PFSK-1 (cell line): ENCODE measurements around the gene RALGDS.

Experiments used
- FOXP2 ChIP-seq: optimal IDR thresholded peaks from 2 replicates; pipeline ENCODE3; 2011; ENCODE audit warnings: borderline replicate concordance, control low read depth, inconsistent platforms; ENCODE audit not compliant: insufficient read depth; ENCODE audit errors: extremely low read length, extremely low read depth
- POLR2AphosphoS5 ChIP-seq: IDR thresholded peaks from 2 replicates; pipeline ENCODE4 v1.6.1; 2012; ENCODE audit warnings: low read depth, mild to moderate bottlenecking, control low read depth, low read length, moderate library complexity
- REST ChIP-seq, 2 experiments: IDR thresholded peaks; 2 replicates each; pipeline versions ENCODE4 v1.6.1 to v1.8.0; 2011 to 2012; ENCODE audit warnings: low read depth in 2 of 2, low read length in 2 of 2, control low read depth in 1 of 2, inconsistent platforms in 1 of 2, mild to moderate bottlenecking in 1 of 2, moderate library complexity in 1 of 2; ENCODE audit not compliant: insufficient read depth in 1 of 2
- SIN3A ChIP-seq: IDR thresholded peaks from 2 replicates; pipeline ENCODE4 v1.6.1; 2012; ENCODE audit warnings: mild to moderate bottlenecking, low read length, moderate library complexity, borderline replicate concordance; ENCODE audit not compliant: insufficient read depth
- TAF1 ChIP-seq: IDR thresholded peaks from 2 replicates; pipeline ENCODE4 v1.6.1; 2012; ENCODE audit warnings: low read length, control low read depth, borderline replicate concordance; ENCODE audit not compliant: insufficient read depth

Gene RALGDS

GRCh38 chr9:133132174-133132573 lies 11.1 kb upstream of the RALGDS start:
- TF ChIP-seq POLR2AphosphoS5 (no peak), REST (IDR thresholded peaks at IDR 0.05; ENCODE audit: insufficient read depth in 1 of 2, low read depth in 2 of 2, low read length in 2 of 2) (no peak), FOXP2 (no peak), TAF1 (no peak), SIN3A (no peak)

- TF ChIP-seq POLR2AphosphoS5: no peak
- no peak for TF ChIP-seq TAF1
- no peak for TF ChIP-seq SIN3A
- no peak for TF ChIP-seq REST (IDR thresholded peaks at IDR 0.05; ENCODE audit: insufficient read depth in 1 of 2, low read depth in 2 of 2, low read length in 2 of 2)
- no peak for TF ChIP-seq FOXP2
Measured at GRCh38 chr9:133131506-133131905, 10.5 kb upstream of the RALGDS start.

GRCh38 chr9:133130685-133131244 lies 9.7 kb upstream of the RALGDS start:
- TF ChIP-seq FOXP2: no peak
- TF ChIP-seq SIN3A: no peak
- TF ChIP-seq TAF1: no peak
- TF ChIP-seq POLR2AphosphoS5: no peak
- TF ChIP-seq REST (IDR thresholded peaks at IDR 0.05; ENCODE audit: insufficient read depth in 1 of 2, low read depth in 2 of 2, low read length in 2 of 2): no peak

- TF ChIP-seq FOXP2 (no peak), SIN3A (no peak), POLR2AphosphoS5 (no peak), REST (IDR thresholded peaks at IDR 0.05; ENCODE audit: insufficient read depth in 1 of 2, low read depth in 2 of 2, low read length in 2 of 2) (no peak), TAF1 (no peak)
Measured at GRCh38 chr9:133129001-133129795, 8.2 kb upstream of the RALGDS start.
